ENCODE measurements around the gene SH3PXD2A. TPM values are rescaled to one million over a fixed set of nuclear protein-coding genes. Genes with fewer than 3 reads are reported as not detected.

SH3PXD2A gene
- total RNA-seq, 1 experiment from 2014 or later: 6.8 TPM

DNA sequence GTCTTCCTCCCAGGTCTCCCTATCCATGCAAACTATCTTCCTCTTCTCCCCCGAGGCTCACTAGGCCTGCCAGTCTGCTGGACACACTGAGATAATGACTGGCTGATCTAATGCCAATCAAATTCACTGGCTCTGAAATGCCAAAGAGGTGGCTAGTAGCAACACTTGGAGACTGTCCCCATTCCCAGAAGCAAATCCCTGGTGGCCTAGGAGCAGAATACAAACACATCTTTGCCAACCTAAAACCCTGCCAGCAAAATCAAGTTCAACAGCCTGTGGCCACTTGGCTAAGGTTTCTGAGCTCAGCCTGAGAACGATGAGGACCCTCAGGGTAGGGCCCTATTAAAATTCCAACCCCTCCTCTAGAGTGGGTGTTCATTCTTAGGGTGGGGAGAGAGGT lies 46.6 kb downstream of the SH3PXD2A start:
- Histone ChIP-seq H3K27me3 (ENCODE audit: control insufficient read depth, insufficient read depth, low read length) (no peaks in the 10 kb centered on the region), H3K4me3 (ENCODE audit: insufficient read depth, low read depth, low read length) (no peak overlapping the region), H3K36me3 (replicated peaks; ENCODE audit: control insufficient read depth, insufficient read depth, low read length) (no peaks in the 10 kb centered on the region)
- DNase-seq: no peak

DNA sequence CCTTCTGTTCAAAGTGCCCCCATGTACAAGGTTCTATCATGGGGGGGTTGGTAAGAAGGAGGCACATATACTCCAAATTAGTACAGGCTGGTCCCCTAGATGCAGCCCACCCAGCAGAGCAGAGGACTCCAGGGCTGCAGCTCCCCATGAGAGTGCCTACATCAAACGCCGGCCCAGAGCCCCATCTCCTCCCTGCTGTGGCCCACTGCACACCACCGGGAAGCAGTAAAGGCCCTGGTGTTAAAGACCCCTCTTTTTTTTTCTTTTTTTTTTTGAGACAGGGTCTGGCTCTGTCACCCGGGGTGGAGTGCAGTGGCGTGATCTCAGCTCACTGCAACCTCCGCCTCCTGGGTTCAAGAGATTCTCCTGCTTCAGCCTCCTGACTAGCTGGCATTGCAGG lies 47.4 kb downstream of the SH3PXD2A start:
- no peak overlapping the region for H3K4me3 ChIP-seq (ENCODE audit: insufficient read depth, low read depth, low read length)
- no peaks in the 10 kb centered on the region for H3K27me3 ChIP-seq (ENCODE audit: control insufficient read depth, insufficient read depth, low read length)

DNA sequence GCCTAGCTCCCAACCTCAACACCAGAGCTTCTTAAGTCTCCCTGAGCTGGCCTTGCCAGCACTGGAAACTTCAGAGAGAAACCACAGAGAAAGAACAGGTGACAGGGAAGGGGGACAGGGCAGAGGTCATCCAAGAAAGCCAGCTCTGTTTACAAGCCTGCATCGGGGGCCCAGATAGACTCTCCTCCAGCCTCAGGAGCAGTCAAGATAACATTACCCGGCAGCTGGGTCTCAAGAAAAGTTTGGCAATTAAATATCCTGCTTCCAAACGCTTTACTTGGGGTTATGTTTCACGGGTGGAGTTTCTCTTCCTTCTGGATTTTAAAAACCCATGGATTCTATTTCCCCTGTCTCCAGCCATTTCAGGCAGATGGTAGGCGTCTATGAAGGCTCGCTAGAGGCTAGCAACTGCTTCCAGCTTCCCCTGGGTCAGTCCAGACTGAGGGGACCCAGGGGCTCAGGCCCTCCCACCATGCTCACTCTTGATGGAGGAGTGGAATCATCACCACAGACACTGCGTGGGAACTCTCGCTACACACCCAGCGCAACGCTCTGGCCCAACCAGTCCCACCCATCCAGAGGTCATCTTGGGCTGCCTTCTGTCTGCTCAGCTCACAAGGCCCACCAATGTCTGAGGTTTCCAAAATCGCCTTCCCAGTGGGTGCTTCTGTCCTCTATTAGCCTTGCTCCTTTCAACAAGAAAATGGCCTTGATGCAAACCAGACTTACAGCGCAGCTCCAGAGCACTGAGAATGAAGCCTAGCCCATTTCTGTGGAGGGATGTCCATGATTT lies 48.8 kb downstream of the SH3PXD2A start:
- H3K4me3 ChIP-seq (ENCODE audit: insufficient read depth, low read depth, low read length): no peak overlapping the region
- DNase-seq: no peak
- H3K36me3 ChIP-seq (replicated peaks; ENCODE audit: control insufficient read depth, insufficient read depth, low read length): no peaks in the 10 kb centered on the region
- H3K27me3 ChIP-seq (ENCODE audit: control insufficient read depth, insufficient read depth, low read length): no peaks in the 10 kb centered on the region

More for the DNA sequence above, 47.4 kb downstream of the SH3PXD2A start:
- DNase-seq: no peak
- no peaks in the 10 kb centered on the region for H3K36me3 ChIP-seq (replicated peaks; ENCODE audit: control insufficient read depth, insufficient read depth, low read length)

DNA sequence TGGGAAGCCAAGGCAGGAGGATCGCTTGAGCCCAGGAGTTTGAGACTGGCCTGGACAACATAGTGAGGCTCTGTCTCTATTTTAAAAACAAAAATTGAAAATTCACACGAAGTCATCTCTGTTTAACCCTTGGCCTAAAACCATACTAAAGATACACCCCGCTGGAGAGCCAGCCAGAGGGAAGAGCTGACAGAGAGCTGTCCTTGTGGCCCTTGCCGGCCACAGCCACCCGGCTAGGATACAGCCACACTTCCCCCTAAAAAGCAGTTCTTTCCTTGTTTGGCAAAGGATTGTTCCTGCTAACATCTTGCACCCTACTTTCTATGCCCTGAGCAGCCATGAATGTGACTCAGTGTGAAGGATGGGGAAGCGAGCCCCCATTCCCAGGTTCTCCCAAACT lies 49.6 kb downstream of the SH3PXD2A start:
- Histone ChIP-seq H3K36me3 (replicated peaks; ENCODE audit: control insufficient read depth, insufficient read depth, low read length) (no peaks in the 10 kb centered on the region), H3K4me3 (ENCODE audit: insufficient read depth, low read depth, low read length) (no peak overlapping the region), H3K27me3 (ENCODE audit: control insufficient read depth, insufficient read depth, low read length) (no peaks in the 10 kb centered on the region)
- no peak for DNase-seq

DNA sequence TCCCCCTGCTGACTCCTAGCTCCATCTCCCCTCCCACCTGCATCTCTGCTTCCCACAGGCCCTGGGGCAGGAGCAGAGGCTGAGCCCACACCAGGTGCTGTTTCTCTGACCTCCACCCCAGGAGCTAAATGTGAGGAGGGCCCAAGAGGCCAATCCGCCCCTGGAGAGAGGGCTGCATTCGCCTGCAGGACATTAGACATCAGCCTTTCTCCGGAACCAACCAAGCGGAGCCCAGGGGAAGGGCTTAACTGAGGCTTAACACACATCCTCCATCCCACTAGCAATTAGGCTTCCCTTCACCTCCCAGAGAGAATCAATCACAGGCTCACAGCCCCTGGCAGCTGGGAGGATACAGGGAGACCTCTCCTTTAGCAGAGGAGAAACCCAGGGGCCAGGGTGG lies 50.5 kb downstream of the SH3PXD2A start:
- DNase-seq: no peak
- Histone ChIP-seq H3K36me3 (replicated peaks; ENCODE audit: control insufficient read depth, insufficient read depth, low read length) (no peaks in the 10 kb centered on the region), H3K27me3 (ENCODE audit: control insufficient read depth, insufficient read depth, low read length) (no peaks in the 10 kb centered on the region), H3K4me3 (ENCODE audit: insufficient read depth, low read depth, low read length) (no peak overlapping the region)

DNA sequence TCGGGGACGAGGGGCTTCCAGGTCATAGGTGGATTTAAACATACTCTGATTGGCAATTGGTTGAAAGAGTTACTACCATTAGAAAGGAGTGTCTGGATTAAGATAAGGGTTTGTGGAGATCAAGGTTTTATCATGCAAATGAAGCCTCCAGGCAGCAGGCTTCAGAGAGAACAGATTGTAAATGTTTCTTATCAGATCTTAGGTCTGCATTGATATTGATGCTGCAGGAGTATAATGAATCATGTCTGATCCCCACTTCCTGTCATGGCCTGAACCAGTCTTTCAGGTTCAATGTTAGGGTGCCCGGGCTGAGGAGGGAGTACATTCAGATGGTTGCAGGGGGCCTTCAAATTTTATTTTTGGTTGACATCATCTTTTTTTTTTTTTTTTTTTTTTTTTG lies 51.4 kb downstream of the SH3PXD2A start:
- DNase-seq: no peak
- Histone ChIP-seq H3K27me3 (ENCODE audit: control insufficient read depth, insufficient read depth, low read length) (no peaks in the 10 kb centered on the region), H3K4me3 (ENCODE audit: insufficient read depth, low read depth, low read length) (no peak overlapping the region), H3K36me3 (replicated peaks; ENCODE audit: control insufficient read depth, insufficient read depth, low read length) (no peaks in the 10 kb centered on the region)

DNA sequence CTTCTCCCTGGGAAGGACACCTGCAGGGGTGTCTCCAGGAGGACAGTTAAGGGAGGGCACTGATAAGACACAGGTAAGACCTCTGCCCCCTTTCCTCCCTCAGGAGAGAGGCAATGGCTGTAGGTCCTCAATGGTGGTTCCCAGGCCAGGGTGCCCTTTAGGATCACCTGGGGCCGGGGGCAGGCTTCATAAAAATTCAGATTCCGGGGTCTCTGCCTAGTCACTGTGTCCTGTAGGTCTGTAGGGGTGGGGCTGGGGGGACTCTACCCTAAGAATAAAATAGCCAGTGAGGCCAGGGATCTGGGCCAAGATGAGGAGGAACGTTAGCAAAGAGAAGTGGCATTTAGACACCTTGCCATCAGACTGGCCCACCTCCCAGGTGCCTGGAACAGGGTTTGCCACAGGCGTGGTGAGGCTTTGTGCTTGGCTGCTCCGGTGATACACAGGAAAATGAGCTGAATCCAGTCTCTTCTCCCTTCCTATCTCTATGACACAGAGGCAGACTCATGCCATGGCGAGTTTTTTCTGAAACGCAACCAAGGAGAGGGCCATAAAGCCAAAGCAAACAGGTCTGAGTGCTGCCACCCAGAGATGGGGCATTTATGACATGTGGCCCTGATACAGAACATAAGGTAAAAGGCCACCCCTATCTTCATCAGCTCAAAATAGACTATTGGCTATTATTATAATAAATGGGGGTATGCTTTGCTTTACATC lies 52.6 kb downstream of the SH3PXD2A start:
- no peak for DNase-seq
- H3K27me3 ChIP-seq (ENCODE audit: control insufficient read depth, insufficient read depth, low read length): no peaks in the 10 kb centered on the region
- H3K36me3 ChIP-seq (replicated peaks; ENCODE audit: control insufficient read depth, insufficient read depth, low read length): no peaks in the 10 kb centered on the region
- H3K4me3 ChIP-seq (ENCODE audit: insufficient read depth, low read depth, low read length): no peak overlapping the region

DNA sequence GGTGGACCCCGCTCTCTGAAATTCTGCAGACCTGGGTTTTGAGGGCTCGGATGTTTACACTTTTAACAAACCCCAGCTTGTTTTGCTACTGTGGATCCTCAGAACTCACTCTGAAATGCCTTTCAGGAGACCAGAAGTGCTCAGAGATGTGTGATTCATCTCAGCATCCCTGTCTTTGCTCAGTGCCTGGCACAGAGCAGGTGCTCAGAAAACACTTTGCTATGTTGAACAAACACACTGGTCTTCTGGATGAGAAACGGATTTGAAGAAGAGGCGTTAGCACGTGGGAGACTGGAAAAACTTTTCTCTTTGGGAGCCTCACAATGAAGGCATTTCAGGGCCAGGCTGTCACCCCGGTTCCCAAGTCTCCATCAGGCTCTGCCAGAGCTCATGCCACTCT lies 53.3 kb downstream of the SH3PXD2A start:
- H3K4me3 ChIP-seq (ENCODE audit: insufficient read depth, low read depth, low read length): no peak overlapping the region
- no peaks in the 10 kb centered on the region for H3K36me3 ChIP-seq (replicated peaks; ENCODE audit: control insufficient read depth, insufficient read depth, low read length)
- H3K27me3 ChIP-seq (ENCODE audit: control insufficient read depth, insufficient read depth, low read length): no peaks in the 10 kb centered on the region; the same call in 1 of the 2 replicates
- DNase-seq: no peak

DNA sequence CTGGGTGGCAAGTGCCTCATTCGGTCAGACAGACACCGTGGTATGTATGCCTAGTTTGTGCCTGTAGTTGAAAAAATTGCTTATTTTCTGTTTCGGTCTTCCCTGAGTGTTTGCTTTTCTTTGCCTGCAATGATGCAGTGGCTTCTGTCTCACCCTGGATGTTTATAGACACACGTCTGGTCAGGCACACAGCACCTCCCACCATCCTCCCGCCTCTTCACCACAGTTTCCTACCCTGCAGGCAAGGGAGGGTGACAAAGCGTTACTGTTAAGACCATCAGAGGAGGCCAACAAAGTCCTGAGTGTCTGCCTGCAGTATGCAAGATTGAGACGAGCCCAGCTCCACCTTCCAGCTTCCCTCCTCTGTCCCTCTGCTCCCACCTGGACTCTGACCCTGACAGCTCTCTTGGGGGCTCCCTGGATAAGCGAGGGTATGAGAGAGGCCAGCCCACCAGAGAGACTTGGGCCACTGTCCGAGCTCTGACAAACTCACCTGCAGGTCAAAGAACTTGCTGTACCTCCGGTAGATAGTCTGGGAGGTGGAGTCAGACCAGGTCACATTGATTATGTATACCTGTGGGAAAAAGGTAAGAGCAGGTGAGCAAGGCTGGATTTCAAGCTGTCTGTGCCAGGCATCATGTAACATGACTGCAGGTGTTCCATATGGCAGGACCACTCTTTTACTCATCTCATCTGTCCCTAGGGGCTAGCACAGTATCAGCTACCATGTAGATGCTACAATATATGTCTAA lies 54.4 kb downstream of the SH3PXD2A start:
- no peaks in the 10 kb centered on the region for H3K36me3 ChIP-seq (replicated peaks; ENCODE audit: control insufficient read depth, insufficient read depth, low read length)
- H3K27me3 ChIP-seq (ENCODE audit: control insufficient read depth, insufficient read depth, low read length): no peaks in the 10 kb centered on the region; the same call in 1 of the 2 replicates
- DNase-seq: no peak
- H3K4me3 ChIP-seq (ENCODE audit: insufficient read depth, low read depth, low read length): no peak overlapping the region

DNA sequence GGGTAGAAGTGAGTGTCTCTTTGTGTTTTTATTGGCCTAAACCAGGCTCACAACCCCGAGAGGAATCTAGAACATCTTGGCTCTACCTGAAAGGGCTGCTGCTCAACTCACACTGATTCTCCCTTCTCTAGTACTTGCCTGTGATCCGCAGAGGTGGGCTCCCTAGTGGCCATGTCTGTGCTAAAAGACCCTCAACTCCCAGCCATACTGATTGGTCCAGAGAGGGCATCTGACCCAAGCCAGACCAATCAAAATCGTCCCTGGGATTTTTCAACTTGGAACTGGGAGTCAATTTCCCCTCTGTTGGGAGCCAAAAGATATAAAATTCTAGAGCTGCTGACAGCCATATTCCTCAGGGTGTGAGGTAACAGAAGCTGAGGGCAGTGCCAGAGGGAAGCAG lies 55.3 kb downstream of the SH3PXD2A start:
- DNase-seq: no peak
- Histone ChIP-seq H3K36me3 (replicated peaks; ENCODE audit: control insufficient read depth, insufficient read depth, low read length) (no peaks in the 10 kb centered on the region), H3K27me3 (ENCODE audit: control insufficient read depth, insufficient read depth, low read length) (no peaks in the 10 kb centered on the region; the same call in 1 of the 2 replicates), H3K4me3 (ENCODE audit: insufficient read depth, low read depth, low read length) (no peak overlapping the region)

DNA sequence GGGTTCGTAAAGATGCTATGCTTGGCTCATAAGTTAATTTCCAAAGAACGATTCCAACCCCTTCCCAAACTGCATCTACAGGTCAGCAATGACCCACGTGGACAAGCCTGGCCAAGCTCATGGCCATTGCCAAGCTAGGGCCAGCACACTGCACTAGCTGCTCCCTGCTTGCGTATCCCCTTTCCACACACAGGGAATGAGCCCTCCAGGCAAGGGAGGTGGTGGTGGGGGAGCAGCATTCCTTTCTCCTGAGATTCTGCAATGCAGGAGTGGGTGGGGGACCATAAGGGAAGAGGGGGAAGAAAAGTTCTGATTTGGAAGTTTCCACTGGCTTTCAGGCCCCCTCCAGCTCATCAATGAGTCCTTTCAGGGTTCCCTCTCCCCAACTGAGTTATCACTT lies 56.0 kb downstream of the SH3PXD2A start:
- Histone ChIP-seq H3K27me3 (ENCODE audit: control insufficient read depth, insufficient read depth, low read length) (no peaks in the 10 kb centered on the region; the same call in 1 of the 2 replicates), H3K4me3 (ENCODE audit: insufficient read depth, low read depth, low read length) (no peak overlapping the region), H3K36me3 (replicated peaks; ENCODE audit: control insufficient read depth, insufficient read depth, low read length) (no peaks in the 10 kb centered on the region)
- no peak for DNase-seq

DNA sequence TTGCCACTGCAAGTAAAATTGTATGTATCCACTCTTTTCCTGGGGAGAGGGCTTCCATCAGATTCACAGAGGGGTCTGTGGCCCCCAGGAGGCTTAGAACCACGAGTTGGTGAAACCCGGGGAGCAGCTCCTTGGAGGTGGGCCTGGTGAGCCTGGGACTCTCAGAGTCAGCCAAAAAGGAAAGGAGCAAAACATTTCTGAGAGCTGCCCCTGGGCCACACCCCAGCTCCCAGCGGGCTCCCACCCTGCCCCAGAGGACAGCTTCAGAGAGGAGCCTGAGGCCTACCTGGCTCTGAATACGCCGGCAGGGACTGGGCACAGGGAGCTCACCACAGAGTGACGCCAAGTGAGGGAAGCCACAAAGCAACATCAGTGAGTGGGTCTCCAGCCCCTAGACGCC lies 56.9 kb downstream of the SH3PXD2A start:
- DNase-seq: no peak
- H3K27me3 ChIP-seq (ENCODE audit: control insufficient read depth, insufficient read depth, low read length): no peaks in the 10 kb centered on the region; the same call in 1 of the 2 replicates
- no peaks in the 10 kb centered on the region for H3K36me3 ChIP-seq (replicated peaks; ENCODE audit: control insufficient read depth, insufficient read depth, low read length)
- H3K4me3 ChIP-seq (ENCODE audit: insufficient read depth, low read depth, low read length): no peak overlapping the region

DNA sequence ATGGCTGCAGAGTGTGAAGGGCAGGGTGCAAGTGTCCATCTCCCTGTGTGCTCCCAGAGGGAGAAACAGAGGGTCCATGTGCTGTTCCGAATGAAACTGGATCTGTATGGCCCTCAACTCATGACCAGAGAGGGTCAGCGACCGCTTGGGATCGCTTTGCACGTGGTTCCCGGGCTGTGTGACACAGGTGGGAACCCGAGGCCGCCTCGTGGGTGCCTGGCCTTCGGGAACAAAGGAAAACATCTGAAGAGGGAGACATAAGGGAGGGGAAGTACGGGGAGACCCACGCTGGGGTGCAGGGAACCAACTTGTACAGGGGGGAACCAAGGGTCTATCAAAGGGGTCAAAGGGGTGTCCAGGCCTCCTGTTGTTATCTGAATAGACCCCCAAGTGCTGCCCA lies 57.5 kb downstream of the SH3PXD2A start:
- no peak for DNase-seq
- Histone ChIP-seq H3K36me3 (replicated peaks; ENCODE audit: control insufficient read depth, insufficient read depth, low read length) (no peaks in the 10 kb centered on the region), H3K4me3 (ENCODE audit: insufficient read depth, low read depth, low read length) (no peak overlapping the region)

DNA sequence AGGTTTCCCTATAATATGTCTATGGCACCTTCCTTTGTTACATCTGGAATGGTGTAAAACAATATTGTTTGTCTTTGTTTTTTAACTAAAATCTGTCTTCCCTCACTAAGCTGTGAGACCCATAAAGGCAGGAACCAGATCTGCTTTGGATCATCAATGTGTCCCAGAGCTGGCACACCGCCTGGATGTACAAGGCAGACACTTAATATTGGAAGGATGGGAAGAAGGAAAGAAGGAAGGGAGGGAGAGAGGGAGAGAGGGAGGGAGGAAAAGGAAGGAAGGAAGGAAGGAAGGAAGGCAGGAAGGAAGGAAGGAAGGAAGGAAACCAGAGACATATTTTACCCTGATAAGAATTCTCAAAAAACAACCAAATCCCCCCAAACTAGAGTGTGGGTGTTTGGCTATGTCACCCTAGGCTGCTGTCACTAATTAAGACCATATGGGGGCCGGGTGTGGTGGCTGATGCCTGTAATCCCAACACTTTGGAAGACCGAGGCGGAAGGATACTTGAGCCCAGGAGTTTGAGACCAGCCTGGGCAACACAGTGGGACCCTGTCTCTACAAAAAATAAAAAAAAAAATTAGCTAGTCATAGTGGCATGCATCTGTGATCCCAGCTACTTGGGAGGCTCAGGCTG lies 59.6 kb downstream of the SH3PXD2A start:
- Histone ChIP-seq H3K36me3 (replicated peaks; ENCODE audit: control insufficient read depth, insufficient read depth, low read length) (no peaks in the 10 kb centered on the region), H3K27me3 (ENCODE audit: control insufficient read depth, insufficient read depth, low read length) (no peaks in the 10 kb centered on the region; the same call in 1 of the 2 replicates), H3K4me3 (ENCODE audit: insufficient read depth, low read depth, low read length) (no peak overlapping the region)
- no peak for DNase-seq

More for the DNA sequence above, 57.5 kb downstream of the SH3PXD2A start:
- no peaks in the 10 kb centered on the region; the same call in 1 of the 2 replicates for H3K27me3 ChIP-seq (ENCODE audit: control insufficient read depth, insufficient read depth, low read length)
